Right ventricle myocardium inferior (tissue), 1 donor: ENCODE data around the gene HACE1. TPM values are rescaled to one million over a fixed set of nuclear protein-coding genes. Genes with fewer than 3 reads are reported as not detected.
"Not testable (repeated sequence)": the region's sequence is repeated elsewhere in the genome, so short reads cannot be mapped to it uniquely, and the experiment has no call there.

Source experiments
- ATAC-seq: fragments of 200-7000 bp; cut with Tn5 transposase; one replicate; pipeline ENCODE4 v1.9.1; 2020; ENCODE audit warnings: mild to moderate bottlenecking, moderate library complexity
- DNase-seq: peaks from one replicate; pipeline ENCODE4 v3.0.0; 2021; ENCODE audit errors: missing footprints
- intact Hi-C: fragments of 100-400 bp; cut with DNase I; formaldehyde crosslinking; loops from one replicate; pipeline ENCODE4 v1.11.0; 2022
- total RNA-seq: library from RNA; stranded (reverse); fragmentation: NEBNext Ultra II Directional; extraction: Animal tissue kit (Norgen Biotek cat#: 25700); gene quantifications from one replicate; pipeline ENCODE4 v1.2.1, GENCODE V29; 2021
- donor health status: DM: no; HTN: yes; CAD: no; lungs with severe emphysema.

Gene HACE1
- total RNA-seq, 1 donor from 2014 or later: 6.0 TPM

DNA sequence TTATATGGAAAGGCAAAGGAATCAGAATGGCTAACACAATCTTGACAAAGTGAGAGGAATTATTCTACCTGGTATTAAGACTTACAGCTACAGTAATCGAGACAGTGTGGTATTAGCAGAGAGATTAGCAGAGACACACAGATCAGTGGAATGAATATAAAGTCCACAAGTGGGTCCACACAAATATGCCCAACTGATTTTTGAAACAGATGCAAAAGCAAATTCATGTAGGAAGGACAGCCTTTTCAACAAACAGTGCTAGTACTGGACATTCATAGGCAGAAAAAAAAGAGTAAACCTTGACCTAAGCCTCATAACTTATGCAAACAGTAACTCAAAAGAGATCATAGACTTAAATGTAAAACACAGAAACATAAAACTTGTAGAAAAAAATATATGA lies 22.6 kb downstream of the HACE1 start:
- no peak for DNase-seq
- no peak for ATAC-seq
- intact Hi-C loops: no loop called here

- ATAC-seq, intact Hi-C loops, DNase-seq: not testable (repeated sequence)
Observed at GRCh38 chr6:104836479-104837020, 23.2 kb downstream of the HACE1 start.

GRCh38 chr6:104835782-104836181 lies 23.9 kb downstream of the HACE1 start:
- DNase-seq: no peak
- no peak for ATAC-seq
- intact Hi-C loops: no loop called here

DNA sequence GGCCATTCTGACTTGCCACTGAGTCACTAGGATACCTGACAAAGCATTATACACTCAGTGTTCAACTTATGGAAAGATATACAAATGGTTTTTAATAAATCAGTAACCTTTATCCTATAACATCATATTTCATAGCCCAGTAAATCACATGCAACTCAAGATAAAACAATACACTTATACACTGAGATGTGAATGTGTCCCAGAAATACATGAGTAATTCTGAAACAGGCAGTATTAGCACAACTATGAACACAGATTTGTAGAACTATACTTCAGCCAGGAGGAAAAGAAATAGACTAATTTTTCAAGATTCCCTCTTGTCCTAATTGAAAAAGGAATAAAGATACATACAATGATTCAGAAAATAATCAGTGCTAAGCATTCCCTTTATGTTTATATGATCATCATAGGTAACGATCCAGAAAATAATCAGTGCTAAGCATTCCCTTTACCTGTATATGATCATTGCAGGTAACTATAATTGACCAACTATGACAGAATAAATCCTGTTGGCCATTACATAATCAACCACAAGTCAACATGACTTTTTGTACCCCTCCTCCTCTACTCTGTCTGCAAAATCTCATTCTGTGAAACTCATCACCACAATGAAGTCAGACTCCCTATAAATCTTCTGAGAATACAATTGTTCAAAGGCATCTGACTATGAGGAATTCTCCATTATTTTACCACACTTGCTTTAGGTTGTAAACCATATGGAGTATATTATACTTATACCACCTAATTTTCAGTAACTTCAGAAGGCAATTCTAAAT lies 30.3 kb downstream of the HACE1 start:
- intact Hi-C loops: no loop called here
- ATAC-seq (no peak), DNase-seq (no peak)

DNA sequence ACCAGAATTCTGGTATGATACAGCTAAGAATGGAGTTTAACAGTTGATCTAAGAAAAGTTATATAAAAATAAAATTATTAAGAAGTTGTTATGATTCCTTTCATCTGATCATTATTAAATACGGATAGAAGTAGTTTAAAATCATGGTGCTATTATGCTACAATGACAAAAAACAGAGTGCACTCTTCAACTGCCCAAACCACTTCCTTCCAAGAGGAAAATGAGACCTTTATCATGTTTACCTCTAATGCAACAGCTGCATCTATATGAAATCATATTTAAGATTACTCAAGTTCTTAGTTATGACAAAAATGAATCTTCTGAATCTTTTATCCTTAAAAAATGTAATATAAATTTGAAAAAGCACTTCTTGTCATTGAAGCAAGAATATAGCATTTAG lies 31.2 kb downstream of the HACE1 start:
- no peak for DNase-seq
- ATAC-seq: no peak
- intact Hi-C loops: no loop called here

- ATAC-seq, intact Hi-C loops, DNase-seq: not testable (repeated sequence)
Observed at GRCh38 chr6:104820820-104821219, 38.9 kb downstream of the HACE1 start.

DNA sequence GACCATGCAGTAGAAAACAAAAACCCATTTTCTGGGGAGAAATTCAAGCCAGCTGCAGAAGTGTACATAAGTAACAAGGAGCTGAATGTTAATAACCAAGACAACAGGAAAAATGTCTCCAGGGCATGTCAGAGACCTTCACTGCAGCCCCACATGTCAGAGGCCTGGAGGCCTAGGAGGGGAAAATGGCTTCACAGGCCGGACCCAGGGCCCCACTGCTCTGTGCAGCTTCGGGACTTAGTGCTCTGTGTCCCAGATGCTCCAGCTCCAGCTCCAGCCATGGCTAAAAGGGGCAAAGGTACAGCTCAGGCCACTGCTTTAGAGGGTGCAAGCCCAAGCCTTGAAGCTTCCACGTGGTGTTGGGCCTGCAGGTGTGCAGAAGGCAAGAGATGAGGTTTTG lies 43.6 kb downstream of the HACE1 start:
- DNase-seq (no peak), ATAC-seq (no peak)
- intact Hi-C loops: no loop called here

DNA sequence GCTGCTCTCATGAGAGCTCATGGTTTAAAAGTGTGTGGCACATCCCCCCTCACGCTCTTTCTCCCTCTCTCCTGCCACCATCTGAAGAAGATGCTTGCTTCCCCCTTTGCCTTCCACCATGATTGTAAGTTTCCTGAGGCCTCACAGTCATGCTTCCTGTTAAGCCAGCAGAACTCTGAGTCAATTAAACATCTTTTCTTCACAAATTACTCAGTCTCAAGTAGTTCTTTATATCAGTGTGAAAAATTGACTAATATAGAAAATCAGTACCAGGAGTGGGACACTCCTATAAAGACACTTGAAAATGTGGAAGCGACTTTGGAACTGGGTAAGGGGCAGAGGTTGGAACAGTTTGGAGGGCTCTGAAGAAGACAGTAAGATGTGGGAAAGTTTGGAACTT lies 45.0 kb downstream of the HACE1 start:
- intact Hi-C loops: no loop called here
- ATAC-seq (no peak), DNase-seq (no peak)

- ATAC-seq: no peak
- no peak for DNase-seq
- intact Hi-C loops: no loop called here
Observed at GRCh38 chr6:104813552-104813951, 46.2 kb downstream of the HACE1 start.

- no peak for DNase-seq
- no peak for ATAC-seq
- intact Hi-C loops: no loop called here
Observed at GRCh38 chr6:104809116-104809515, 50.6 kb downstream of the HACE1 start.

GRCh38 chr6:104805335-104805734 lies 54.4 kb downstream of the HACE1 start:
- DNase-seq, ATAC-seq, intact Hi-C loops: not testable (repeated sequence)

DNA sequence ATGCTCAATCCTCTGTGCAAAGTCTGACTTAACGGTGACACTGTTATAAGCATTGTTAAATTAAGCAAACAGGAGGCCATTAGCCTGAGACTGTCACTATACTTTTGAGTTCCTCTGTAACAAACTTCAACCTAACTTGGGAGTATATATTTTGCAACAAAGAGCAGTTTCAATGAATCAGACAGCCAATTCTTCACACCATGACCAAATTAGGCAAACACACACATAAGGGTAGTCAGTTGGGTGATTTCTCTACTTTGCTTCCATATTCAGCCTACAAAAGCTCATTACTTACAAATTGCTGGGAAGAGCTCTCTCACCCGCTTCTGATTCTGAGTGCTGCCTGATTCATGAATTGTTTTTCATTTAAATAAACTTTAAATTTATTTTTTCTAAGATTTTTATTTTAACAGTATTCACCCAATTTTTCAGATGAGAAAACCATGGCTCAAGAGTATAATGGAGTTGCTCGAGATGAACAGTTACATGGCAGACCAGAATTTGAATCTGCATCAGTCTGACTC lies 60.5 kb downstream of the HACE1 start:
- no peak for ATAC-seq
- intact Hi-C loops: no loop called here
- DNase-seq: no peak

DNA sequence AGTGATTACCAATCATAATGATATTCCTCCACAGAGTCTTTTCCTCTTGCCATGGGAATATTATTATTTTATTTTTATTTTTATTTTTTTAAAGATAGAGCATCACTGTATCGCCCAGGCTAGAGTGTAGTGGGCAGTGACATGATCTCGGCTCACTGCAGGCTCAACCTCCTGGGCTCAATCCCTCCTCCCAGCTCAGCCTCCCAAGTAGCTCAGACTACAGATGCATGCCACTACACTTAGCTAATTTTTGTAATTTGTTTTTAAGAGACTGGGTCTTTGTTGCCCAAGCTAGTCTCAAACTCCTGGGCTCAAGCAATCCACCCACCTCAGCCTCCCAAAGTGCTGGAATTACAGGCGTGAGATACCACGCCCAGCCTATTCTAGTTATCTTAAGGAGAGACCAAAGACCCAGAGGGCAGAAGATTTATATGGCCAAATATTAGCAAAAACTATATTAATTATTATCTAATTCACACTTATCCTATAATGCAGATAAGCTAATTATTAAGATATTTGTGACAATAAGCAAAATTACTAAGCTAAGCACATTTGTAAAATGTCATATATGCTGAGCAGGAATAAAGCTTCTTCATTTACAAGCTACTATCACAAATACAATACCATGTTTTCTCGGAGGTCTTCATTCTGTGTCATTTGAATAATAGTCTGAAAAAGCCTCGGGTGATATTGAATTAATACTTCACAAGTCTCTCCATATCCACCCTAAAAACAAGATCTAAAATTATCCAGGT lies 63.5 kb downstream of the HACE1 start:
- ATAC-seq: no peak
- intact Hi-C loops: no loop called here
- no peak for DNase-seq

DNA sequence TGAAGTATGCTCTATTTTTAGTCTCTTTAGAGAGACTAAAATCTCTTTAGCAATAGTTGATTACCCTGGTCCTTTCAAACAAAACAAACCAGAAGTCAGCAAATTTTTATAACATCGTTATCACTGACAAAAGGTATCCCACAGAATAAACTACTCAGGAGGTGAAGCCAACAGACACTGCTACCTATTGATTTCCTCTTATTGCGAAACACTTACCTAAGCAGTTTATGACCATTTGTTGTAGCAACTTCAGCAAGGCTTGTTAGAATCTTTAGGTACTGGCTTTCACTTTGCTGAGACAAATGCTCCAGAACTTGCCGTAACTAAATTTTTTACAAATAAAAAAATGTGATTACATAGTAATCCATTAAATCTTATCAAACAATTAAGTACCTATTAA lies 64.4 kb downstream of the HACE1 start:
- ATAC-seq (no peak), DNase-seq (no peak)
- intact Hi-C loops: no loop called here

DNA sequence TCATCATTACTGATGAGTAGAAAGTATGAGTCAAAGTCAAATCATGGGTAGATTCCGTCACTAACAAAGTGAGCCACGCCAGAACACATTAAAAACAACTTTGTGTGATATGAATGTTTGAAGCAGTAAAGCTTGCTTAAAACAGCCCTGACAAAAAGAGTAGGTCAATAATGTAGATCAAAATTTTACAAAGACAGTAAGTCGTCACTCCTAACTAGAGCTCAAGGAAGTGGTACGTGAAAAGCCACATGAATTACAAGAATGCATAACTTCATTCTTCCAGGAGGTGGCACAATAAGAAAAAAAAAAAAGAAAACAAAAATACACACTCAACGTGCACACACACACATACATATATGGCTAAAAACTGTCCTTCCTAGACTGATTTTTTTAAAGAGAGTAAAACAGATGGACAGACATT lies 69.9 kb downstream of the HACE1 start:
- DNase-seq (no peak), ATAC-seq (no peak)
- intact Hi-C loops: loop anchor here (5.0 kb wide), 1 partner anchor 278 kb away; no protein-coding TSS in a partner anchor

DNA sequence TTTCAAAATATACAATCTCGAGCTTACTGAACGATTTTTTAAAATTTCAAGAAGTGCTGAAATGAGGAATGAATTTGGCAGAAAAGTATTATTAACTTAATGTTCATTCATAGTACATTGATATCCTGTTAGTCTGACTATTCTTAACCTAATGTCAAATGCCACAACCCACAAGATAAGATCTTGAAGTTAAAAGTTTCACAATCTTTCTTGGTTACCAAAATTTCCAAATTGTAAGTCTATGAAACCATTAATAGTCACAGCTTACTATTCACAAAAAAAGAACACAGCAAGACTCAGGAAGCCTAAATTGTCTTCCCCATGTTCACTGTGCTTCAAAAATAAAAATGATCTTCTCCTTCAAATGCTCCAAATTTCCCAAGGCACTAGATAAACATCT lies 71.3 kb downstream of the HACE1 start:
- no peak for DNase-seq
- ATAC-seq: no peak
- intact Hi-C loops: loop anchor here (5.0 kb wide), 1 partner anchor 279 kb away; no protein-coding TSS in a partner anchor

DNA sequence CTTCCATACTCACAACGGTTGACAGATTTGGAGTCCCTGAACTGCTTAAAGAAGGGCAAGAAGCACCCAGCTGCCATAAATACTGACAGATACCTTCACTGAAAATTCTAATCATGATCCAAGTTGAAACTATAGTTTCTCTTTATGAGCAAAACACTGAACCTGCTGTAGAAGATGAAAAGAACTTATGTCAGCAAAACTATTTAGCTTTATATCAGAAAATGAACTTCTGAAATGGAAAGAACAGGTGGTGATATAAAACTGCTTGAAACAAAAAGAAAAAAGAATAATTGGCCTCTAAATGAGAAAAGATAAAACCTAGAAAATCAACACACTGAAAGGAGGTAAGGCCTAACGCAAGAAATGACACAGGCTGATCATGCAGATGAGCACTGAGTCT lies 72.4 kb downstream of the HACE1 start:
- no peak for ATAC-seq
- intact Hi-C loops: loop anchor here (5.0 kb wide), 1 partner anchor 280 kb away; no protein-coding TSS in a partner anchor
- no peak for DNase-seq

GRCh38 chr6:104784884-104785283 lies 74.8 kb downstream of the HACE1 start:
- DNase-seq (no peak), ATAC-seq (no peak)
- intact Hi-C loops: loop anchor here (5.0 kb wide), 1 partner anchor 282 kb away; no protein-coding TSS in a partner anchor

- no peak for DNase-seq
- peak; percentile 37 for ATAC-seq
- intact Hi-C loops: loop anchor here (5.0 kb wide), 1 partner anchor 244 kb away; no protein-coding TSS in a partner anchor
Observed at GRCh38 chr6:104771258-104771832, 88.4 kb downstream of the HACE1 start.
